Fibroblast of skin of right biceps (primary cell): ENCODE data around the gene PDP2.
"Not testable (repeated sequence)": the region's sequence is repeated elsewhere in the genome, so short reads cannot be mapped to it uniquely, and the experiment has no call there.

Experiments used
- DNase-seq: peaks from one replicate; pipeline ENCODE4 v3.0.0-alpha.2; 2013

PDP2 gene

GRCh38 chr16:66856184-66856730 lies 24.1 kb upstream of the PDP2 start:
- no peak for DNase-seq

DNA sequence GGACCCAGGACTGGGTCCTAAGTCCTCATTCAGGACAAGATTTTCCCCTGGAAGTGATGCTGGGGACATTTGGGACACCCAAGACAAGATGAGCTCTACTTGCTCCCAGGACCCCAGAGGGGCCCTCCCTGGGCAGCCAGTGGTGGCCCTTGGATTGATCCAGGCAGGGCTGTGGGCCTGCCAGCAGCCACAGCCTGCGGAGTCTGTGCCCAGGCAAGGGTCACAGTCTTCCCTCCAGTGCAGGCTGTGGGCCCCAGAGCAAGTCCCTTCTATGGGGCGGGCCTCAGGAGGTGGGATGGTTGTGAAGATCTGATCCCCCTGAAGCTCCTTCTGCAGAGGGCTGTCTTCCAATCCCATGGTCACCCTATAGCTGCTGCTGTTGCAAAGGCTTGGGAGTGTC lies 23.5 kb upstream of the PDP2 start:
- DNase-seq, result no peak

DNA sequence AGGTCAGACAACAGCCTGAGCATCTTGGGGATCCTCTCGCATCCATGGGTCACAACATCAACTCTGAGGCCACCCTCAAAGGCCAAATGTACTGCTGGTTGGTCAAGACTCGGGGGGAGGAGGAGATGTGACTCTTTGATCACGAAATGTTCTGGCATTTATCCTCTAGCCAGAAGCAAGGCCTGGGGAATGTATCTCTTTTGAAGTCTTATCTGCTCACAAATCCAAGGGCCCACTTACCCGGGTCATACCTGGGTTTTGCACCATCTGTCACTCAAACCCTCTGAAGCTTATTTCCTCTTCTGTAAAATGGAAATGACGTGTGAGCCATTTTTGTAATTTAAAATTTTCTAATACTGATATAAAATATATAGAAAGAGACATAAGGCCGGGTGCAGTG lies 22.9 kb upstream of the PDP2 start:
- DNase-seq, result no peak

GRCh38 chr16:66858740-66859396 lies 21.4 kb upstream of the PDP2 start:
- DNase-seq, result peak; percentile 51

DNA sequence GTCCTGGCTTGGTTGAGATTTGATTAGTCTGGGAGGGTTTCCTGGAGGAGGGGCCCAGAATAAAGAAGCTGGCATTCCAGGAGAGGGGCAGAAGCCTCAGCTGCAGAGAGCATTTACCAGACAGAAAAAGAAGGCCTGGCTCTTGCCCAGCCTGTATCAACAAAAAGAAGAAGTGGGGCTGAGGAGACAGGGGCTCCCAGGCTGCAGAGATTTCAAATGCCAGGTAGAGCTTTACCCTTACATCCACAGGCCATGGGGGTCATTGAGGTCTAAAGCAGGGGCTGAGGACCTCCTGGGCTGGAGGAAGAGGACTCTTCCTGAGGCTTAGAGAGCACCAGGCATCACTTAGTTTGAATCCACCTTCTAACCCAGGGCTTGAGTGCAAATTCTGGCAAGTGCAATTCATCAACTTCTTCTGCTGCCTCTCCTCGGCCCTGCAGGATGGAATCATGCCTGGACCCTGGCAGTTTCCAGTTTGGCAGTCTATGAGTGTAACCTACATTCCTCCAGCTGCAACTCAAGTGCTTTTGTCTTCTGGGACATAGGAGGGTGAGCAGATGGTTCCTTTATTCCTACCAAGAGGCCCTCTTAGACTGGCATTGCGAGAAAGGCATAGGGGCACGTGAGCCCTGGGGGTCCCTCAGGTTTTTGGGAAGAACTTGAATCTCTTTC lies 20.8 kb upstream of the PDP2 start:
- DNase-seq, result no peak

GRCh38 chr16:66862023-66862520 lies 18.2 kb upstream of the PDP2 start:
- no peak for DNase-seq

GRCh38 chr16:66863707-66864106 lies 16.6 kb upstream of the PDP2 start:
- no peak for DNase-seq

DNA sequence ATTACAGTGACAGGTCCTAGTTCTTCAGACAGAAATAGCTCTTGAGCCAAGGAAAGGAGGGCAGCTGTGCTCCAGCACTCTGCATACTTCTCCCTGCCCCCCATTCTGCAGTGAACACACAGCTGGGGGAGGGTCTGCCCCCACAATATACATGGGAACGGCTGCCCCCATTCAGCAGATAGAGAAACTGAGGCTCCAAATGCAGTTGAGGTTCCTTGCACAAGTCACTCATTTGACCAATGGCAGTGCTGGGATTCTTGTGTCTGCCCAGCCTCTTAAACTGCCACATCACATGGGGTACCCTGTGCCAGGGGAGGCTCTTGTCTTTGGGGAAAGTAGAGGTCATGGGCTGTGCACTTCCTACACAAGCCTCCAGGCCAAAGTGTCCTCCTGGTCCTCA lies 10.9 kb upstream of the PDP2 start:
- DNase-seq, result no peak

DNA sequence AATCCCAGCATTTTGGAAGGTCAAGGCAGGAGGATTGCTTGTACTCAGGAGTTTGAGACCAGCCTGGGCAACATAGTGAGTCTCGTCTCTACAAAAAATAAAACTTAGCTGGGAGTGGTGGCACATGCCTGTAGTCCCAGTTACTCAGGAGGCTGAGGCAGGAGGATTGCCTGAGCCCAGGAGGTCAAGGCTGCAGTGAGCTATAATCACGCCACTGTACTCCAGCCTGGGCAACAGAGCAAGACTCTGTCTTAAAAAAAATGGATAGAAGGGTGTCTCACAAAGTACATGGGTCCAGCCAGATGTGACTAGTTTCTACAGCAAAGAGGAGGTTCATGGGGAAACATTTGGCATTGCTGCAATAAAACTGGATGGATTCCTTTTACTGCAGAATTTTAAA lies 9.0 kb upstream of the PDP2 start:
- DNase-seq, result not testable (repeated sequence)

GRCh38 chr16:66871840-66872239 lies 8.5 kb upstream of the PDP2 start:
- no peak for DNase-seq

DNA sequence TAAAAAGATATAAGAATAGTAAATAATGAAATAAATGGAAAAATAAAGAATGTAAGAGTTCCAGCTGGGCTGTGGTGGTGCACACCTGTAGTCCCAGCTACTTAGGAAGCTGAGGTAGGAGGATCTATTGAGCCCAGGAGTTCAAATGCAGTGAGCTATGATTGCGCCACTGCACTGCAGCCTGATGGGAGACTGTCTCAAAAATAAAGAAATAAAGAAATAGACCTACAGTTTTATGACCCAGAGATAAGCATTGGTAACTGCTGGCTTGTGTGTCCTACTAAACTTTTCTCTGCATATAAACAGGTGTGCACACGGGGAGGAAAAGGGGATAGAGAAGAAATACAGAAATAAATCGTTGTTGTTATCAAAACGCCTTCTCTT lies 7.8 kb upstream of the PDP2 start:
- no peak for DNase-seq

GRCh38 chr16:66872943-66873684 lies 7.2 kb upstream of the PDP2 start:
- peak; percentile 100 for DNase-seq

DNA sequence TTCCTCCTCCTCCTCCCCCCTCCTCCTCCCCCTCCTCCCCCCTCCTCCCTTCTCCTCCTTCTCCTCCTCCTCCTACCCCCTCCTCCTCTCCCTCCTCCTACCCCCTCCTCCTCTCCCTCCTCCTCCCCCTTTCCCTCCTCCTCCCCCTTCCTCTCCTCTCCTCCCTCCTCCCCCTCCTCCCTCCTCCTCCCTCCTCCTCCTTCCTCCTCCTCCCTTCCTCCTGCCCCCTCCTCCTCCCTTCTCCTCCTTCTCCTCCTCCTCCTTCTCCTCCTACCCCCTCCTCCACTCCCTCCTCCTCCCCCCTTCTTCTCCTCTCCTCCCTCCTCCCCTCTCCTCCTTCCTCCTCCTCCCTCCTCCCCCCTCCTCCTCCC lies 6.6 kb upstream of the PDP2 start:
- no peak for DNase-seq

DNA sequence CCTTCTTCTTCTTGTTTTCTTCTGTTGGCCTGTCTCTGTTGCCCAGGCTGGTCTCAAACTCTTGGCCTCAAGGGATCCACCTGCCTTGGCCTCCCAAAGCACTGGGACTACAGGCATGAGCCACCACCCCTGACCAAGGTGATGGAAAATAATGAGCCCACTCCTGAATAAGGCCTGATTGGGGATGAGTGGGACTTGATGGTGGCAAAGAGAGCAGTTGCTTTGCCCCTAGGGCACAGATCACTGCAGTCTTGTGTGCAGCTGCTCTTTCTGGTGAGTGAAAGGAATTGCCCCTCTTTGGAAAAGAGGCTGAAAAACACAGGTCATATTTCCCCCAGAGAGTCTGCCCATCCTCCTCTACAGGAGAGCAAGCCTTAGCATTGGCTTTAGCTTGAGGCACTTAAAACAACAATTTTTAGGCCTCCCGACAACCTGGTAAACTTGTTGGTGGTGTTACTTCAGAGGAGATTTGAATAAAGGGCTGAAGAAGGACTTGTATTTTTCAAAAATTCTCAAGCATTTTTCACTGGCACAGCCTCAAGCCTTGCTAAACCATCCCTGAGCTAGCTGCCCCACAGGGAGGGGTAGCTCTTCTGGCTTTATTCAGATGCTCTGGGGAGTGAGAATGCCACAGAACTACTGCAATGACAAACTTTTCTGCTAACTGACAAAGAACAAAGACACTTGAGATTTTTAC lies 6.1 kb upstream of the PDP2 start:
- peak; percentile 41 for DNase-seq

DNA sequence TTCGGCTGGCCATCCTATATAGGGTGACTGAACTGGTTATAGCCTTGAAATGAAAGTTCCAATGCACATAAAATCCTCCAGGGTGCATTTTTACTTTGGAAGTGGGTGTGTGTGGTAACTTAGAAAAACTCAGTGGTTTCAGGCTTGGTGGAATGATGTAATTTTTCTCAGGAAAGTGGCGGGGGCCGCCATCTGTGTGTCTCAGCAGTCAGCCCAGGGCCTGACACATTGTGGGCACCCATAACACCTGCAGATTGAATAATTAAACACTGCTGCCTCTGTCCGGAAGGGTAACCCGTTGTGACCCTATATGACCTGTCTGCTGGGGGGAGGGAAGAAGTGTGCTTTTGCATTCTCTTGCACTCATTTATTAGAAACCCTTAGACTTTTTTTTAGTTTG lies 2.2 kb upstream of the PDP2 start:
- peak; percentile 42 for DNase-seq

GRCh38 chr16:66881014-66881417 lies 701 bp downstream of the PDP2 start:
- no peak for DNase-seq

- DNase-seq, result no peak
These were observed 1.2 kb downstream of the PDP2 start for GRCh38 chr16:66881560-66881959.

GRCh38 chr16:66881964-66882508 lies 1.7 kb downstream of the PDP2 start:
- DNase-seq, result no peak

DNA sequence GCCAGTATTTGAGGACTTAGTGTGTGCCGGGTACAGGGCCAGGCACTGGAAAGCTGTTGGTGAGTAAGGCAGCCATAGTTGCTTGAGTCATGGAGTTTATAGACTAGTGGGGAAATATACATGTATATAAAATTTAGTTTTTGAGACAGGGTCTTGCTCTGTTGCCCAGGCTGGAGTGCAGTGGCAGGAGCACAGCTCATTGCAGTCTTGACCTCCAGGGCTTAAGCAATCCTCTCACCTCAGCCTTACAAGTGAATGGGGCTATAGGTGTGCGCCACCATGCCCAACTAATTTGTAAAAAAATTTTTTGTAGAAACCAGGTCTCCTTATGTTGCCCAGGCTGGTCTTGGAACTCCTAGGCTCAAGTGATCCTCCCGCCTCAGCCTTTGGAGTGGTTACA lies 2.4 kb downstream of the PDP2 start:
- no peak for DNase-seq

DNA sequence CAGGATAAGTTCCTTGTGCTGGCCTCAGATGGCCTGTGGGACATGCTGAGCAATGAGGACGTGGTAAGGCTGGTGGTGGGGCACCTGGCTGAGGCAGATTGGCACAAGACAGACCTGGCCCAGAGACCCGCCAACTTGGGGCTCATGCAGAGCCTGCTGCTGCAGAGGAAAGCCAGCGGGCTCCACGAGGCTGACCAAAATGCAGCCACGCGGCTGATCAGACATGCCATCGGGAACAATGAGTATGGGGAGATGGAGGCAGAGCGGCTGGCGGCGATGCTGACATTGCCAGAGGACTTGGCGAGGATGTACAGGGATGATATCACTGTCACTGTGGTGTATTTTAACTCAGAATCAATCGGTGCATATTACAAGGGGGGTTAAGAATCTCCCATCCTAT lies 5.2 kb downstream of the PDP2 start:
- no peak for DNase-seq

DNA sequence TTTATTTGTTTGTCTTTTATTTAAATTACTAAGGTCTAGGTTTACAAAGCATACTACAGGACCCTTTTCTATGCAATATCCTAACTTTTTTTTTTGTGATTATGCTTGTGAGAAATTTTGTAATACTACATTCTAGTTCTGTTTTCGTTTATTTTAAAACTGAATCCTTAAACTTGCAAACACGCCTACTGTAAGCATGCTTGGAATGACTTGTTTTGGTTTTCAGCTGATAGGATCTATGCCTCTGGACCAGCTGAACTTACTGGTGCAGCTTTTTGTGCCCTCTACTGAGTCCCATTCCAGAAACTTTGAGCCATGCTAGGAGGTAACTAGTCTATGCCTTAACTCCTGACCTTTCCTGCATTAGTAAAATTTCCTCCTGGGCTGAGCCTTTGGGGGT lies 6.0 kb downstream of the PDP2 start:
- no peak for DNase-seq

GRCh38 chr16:66886914-66887313 lies 6.6 kb downstream of the PDP2 start:
- DNase-seq, result no peak
